Parathyroid adenoma (tissue), 2 donors: ENCODE measurements around the gene KCTD10.

Experiments used
- H2AFZ ChIP-seq: fragments of 300-600 bp; sonication (generic); one replicate; pipeline ENCODE4 v1.7.0; 2017; ENCODE audit warnings: antibody characterized with exemption, mild to moderate bottlenecking
- H3K27ac ChIP-seq: fragments of 300-600 bp; sonication (generic); one replicate; pipeline ENCODE4 v1.7.0; 2017
- H3K27me3 ChIP-seq: fragments of 300-600 bp; sonication (generic); one replicate; pipeline ENCODE4 v1.7.0; 2017; ENCODE audit warnings: low read length; ENCODE audit not compliant: control insufficient read depth, insufficient read depth
- H3K36me3 ChIP-seq: fragments of 300-600 bp; sonication (generic); one replicate; pipeline ENCODE4 v1.7.0; 2017; ENCODE audit warnings: low read length; ENCODE audit not compliant: control insufficient read depth, insufficient read depth
- H3K4me1 ChIP-seq: fragments of 300-600 bp; sonication (generic); one replicate; pipeline ENCODE4 v1.7.0; 2017; ENCODE audit warnings: control low read depth
- H3K4me2 ChIP-seq: fragments of 300-600 bp; sonication (generic); one replicate; pipeline ENCODE4 v1.7.0; 2017; ENCODE audit warnings: low read length
- H3K4me3 ChIP-seq: fragments of 300-600 bp; sonication (generic); one replicate; pipeline ENCODE4 v1.7.0; 2017; ENCODE audit warnings: low read depth, low read length
- H3K79me2 ChIP-seq: fragments of 300-600 bp; sonication (generic); one replicate; pipeline ENCODE4 v1.7.0; 2017; ENCODE audit warnings: control low read depth
- H3K9ac ChIP-seq: fragments of 300-600 bp; sonication (generic); one replicate; pipeline ENCODE4 v1.7.0; 2017; ENCODE audit warnings: mild to moderate bottlenecking
- H3K9me3 ChIP-seq: fragments of 300-600 bp; sonication (generic); one replicate; pipeline ENCODE4 v1.7.0; 2017; ENCODE audit warnings: low read length; ENCODE audit not compliant: control insufficient read depth
- TF ChIP-seq, protein P1 (sequence below): fragments of 300-600 bp; sonication (generic); IDR thresholded peaks from one replicate; pipeline ENCODE4 v1.7.0; 2017; ENCODE audit warnings: antibody characterized with exemption, mild to moderate bottlenecking
- donor health status: primary hyperparathyroidism.

Gene KCTD10

DNA sequence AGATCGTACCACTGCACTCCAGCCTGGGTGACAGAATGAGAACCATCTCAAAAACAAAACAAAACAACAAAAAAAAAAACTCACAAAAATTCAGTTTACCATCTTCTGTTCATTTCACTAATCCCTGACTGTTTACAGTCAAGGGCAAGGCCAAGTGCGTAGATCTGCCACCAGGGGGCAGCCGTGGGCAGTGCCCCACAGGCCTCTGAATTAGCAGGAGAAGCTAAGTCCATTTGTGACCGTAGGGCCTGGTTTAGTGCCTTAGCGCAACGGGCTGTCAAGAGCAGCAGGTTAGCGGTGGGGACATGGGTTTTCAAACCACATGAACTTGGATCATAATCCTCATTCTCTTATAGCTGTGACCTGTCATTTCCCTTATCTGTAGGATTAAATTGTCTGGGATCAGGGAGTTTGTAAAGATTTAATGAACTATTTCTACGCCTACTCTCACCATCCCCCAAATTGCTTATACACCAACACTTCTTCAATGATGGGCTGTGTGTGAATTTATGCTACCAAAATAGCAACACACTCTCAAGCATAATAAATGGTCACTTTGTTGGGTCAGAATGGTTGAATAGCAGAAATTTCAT is 49.0 kb downstream of the KCTD10 start:
- no peak overlapping the region for H3K9ac ChIP-seq

DNA sequence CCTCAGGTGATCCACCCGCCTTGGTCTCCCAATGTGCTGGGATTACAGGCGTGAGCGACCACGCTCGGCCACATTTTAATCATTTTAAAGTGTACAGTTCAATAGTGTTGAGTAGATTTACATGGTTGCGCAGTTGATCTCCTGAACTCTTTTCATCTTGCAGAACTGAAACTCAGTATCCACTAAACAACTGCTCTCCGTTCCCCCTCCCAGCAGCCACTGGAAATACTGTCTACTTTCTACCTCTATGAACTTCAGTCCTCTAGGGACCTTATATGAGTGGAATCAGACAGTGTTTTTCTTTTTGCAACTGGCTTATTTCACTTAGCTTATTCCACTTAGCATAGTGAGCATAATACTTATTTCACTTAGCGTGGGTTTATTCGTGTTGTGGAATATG is 53.7 kb downstream of the KCTD10 start:
- Histone ChIP-seq H3K9me3 (no peaks in the 10 kb centered on the region), H3K4me1 (no peaks in the 10 kb centered on the region), H2AFZ (no peak overlapping the region), H3K36me3 (no peaks in the 10 kb centered on the region), H3K27ac (no peak overlapping the region), H3K9ac (no peak overlapping the region), H3K27me3 (no peaks in the 10 kb centered on the region), H3K4me2 (no peak overlapping the region), H3K4me3 (no peak overlapping the region), H3K79me2 (no peaks in the 10 kb centered on the region)
- TF ChIP-seq, protein P1, sequence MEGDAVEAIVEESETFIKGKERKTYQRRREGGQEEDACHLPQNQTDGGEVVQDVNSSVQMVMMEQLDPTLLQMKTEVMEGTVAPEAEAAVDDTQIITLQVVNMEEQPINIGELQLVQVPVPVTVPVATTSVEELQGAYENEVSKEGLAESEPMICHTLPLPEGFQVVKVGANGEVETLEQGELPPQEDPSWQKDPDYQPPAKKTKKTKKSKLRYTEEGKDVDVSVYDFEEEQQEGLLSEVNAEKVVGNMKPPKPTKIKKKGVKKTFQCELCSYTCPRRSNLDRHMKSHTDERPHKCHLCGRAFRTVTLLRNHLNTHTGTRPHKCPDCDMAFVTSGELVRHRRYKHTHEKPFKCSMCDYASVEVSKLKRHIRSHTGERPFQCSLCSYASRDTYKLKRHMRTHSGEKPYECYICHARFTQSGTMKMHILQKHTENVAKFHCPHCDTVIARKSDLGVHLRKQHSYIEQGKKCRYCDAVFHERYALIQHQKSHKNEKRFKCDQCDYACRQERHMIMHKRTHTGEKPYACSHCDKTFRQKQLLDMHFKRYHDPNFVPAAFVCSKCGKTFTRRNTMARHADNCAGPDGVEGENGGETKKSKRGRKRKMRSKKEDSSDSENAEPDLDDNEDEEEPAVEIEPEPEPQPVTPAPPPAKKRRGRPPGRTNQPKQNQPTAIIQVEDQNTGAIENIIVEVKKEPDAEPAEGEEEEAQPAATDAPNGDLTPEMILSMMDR, result no peak

More for the DNA sequence above, 49.0 kb downstream of the KCTD10 start:
- H2AFZ ChIP-seq, result peak overlapping the region; percentile 70
- no peaks in the 10 kb centered on the region for H3K79me2 ChIP-seq
- H3K27ac ChIP-seq, result no peak overlapping the region
- no peak overlapping the region for H3K4me2 ChIP-seq
- no peaks in the 10 kb centered on the region for H3K4me1 ChIP-seq
- H3K4me3 ChIP-seq, result no peak overlapping the region
- TF ChIP-seq, protein P1, result peak; percentile 99
- no peaks in the 10 kb centered on the region for H3K27me3 ChIP-seq
- H3K36me3 ChIP-seq, result no peaks in the 10 kb centered on the region
- no peaks in the 10 kb centered on the region for H3K9me3 ChIP-seq

DNA sequence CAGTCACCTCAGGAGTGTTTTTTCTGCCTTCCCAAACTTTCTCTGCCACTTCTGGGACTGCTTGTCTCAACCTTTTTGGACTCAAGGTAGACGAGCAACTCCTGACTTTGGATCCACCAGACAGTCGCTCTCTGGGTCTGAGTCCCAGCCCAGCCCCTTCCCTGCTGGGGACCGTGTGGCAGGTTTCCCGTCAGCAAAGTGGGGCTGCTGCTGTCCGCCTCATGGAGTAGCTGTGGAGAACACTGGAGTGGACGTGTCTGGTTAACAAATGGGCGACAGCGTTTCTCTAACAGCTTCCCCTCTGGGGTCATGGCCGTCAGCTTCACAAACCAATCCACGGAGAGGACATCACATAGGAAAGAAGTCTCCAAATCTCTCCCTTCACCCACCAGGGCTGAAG is 54.8 kb downstream of the KCTD10 start:
- H3K4me2 ChIP-seq, result no peak overlapping the region
- no peaks in the 10 kb centered on the region for H3K27me3 ChIP-seq
- no peaks in the 10 kb centered on the region for H3K36me3 ChIP-seq
- no peak overlapping the region for H2AFZ ChIP-seq
- no peaks in the 10 kb centered on the region for H3K9me3 ChIP-seq
- no peaks in the 10 kb centered on the region for H3K4me1 ChIP-seq
- no peak overlapping the region for H3K4me3 ChIP-seq
- H3K9ac ChIP-seq, result no peak overlapping the region
- TF ChIP-seq, protein P1, result no peak
- no peak overlapping the region for H3K27ac ChIP-seq
- no peaks in the 10 kb centered on the region for H3K79me2 ChIP-seq

DNA sequence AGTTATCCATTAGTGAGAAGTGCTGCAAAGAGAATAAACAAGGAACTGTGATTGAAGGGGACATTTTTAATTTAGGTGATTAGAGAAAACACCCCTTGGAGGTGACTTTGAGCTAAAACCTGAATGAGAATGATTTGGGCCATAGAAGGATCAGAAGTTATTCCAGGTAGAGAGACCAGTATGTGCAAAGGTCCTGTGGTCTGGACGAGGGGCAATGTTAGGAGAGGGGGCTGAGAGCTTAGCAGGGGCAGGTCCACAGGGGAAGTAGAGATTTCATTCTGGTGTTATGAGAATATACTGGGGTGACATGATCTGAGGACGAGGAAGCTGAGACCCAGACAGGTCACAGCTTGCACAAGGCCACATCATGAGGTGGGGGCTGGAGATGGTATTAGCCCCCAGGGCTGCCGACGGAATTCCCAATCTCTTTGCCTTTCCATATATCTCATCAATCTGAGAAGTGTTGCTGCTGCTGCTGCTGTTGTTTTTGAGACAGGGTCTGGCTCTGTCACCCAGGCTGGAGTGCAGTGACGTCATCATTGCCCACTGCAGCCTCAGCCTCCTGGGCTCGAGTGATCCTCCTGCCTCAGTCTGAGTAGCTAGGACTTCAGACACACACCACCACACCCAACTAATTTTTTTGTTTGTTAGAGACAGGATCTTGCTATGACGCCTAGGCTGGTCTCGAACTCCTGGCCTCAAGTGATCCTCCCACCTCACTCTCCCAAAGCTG is 55.6 kb downstream of the KCTD10 start:
- Histone ChIP-seq H3K4me1 (no peaks in the 10 kb centered on the region), H3K4me3 (no peak overlapping the region), H3K9ac (no peak overlapping the region), H2AFZ (no peak overlapping the region), H3K79me2 (no peaks in the 10 kb centered on the region), H3K4me2 (no peak overlapping the region), H3K27ac (no peak overlapping the region), H3K27me3 (no peaks in the 10 kb centered on the region), H3K36me3 (no peaks in the 10 kb centered on the region), H3K9me3 (no peaks in the 10 kb centered on the region)
- TF ChIP-seq, protein P1, result no peak
